ENCODE results near the gene TBX1.
A peak's percentile ranks its signal among the peaks of the same experiment; 100 is the strongest.

Gene TBX1

GRCh38 chr22:19729507-19729906 lies 31.1 kb upstream of the TBX1 start:
- Mint-ChIP-seq H3K27ac (no peak overlapping the region), H3K36me3 (ENCODE audit: low read depth) (no peaks in the 10 kb centered on the region)

GRCh38 chr22:19730198-19730597 lies 30.4 kb upstream of the TBX1 start:
- Mint-ChIP-seq H3K27me3 (peaks cover 4% of the 10 kb centered on the region), H3K27ac (no peak overlapping the region), H3K4me1 (no peaks in the 10 kb centered on the region), H3K36me3 (ENCODE audit: low read depth) (no peaks in the 10 kb centered on the region), H3K4me3 (no peak overlapping the region), H3K9me3 (no peaks in the 10 kb centered on the region)
- ATAC-seq = no peak
- no peak for DNase-seq

More at GRCh38 chr22:19729507-19729906, 31.1 kb upstream of the TBX1 start:
- Mint-ChIP-seq H3K27me3 (peaks cover 11% of the 10 kb centered on the region), H3K4me1 (peaks cover 2% of the 10 kb centered on the region), H3K4me3 (no peak overlapping the region), H3K9me3 (no peaks in the 10 kb centered on the region)
- DNase-seq (no peak), ATAC-seq (no peak)

- DNase-seq (peak; percentile 90), ATAC-seq (peak; percentile 73)
- no peaks in the 10 kb centered on the region for H3K36me3 Mint-ChIP-seq (ENCODE audit: low read depth)
- H3K4me1 Mint-ChIP-seq = no peaks in the 10 kb centered on the region
- H3K4me3 Mint-ChIP-seq = peak overlapping the region; percentile 62
- no peaks in the 10 kb centered on the region for H3K27me3 Mint-ChIP-seq
- no peaks in the 10 kb centered on the region for H3K9me3 Mint-ChIP-seq
- no peak overlapping the region for H3K27ac Mint-ChIP-seq
Observed at GRCh38 chr22:19730655-19731360, 29.8 kb upstream of the TBX1 start.

GRCh38 chr22:19731361-19732135 lies 29.0 kb upstream of the TBX1 start:
- H3K27ac Mint-ChIP-seq = no peak overlapping the region
- no peaks in the 10 kb centered on the region for H3K36me3 Mint-ChIP-seq (ENCODE audit: low read depth)
- no peak overlapping the region for H3K4me3 Mint-ChIP-seq
- H3K27me3 Mint-ChIP-seq = no peaks in the 10 kb centered on the region
- H3K9me3 Mint-ChIP-seq = no peaks in the 10 kb centered on the region
- no peak for ATAC-seq
- no peaks in the 10 kb centered on the region for H3K4me1 Mint-ChIP-seq
- DNase-seq = no peak

- H3K36me3 Mint-ChIP-seq (ENCODE audit: low read depth) = no peaks in the 10 kb centered on the region
- H3K9me3 Mint-ChIP-seq = no peaks in the 10 kb centered on the region
- no peaks in the 10 kb centered on the region for H3K4me1 Mint-ChIP-seq
- no peaks in the 10 kb centered on the region for H3K27me3 Mint-ChIP-seq
- ATAC-seq = no peak
- no peak overlapping the region for H3K4me3 Mint-ChIP-seq
- no peak for DNase-seq
- no peak overlapping the region for H3K27ac Mint-ChIP-seq
Observed at GRCh38 chr22:19732403-19733113, 28.0 kb upstream of the TBX1 start.

- Mint-ChIP-seq H3K36me3 (ENCODE audit: low read depth) (no peaks in the 10 kb centered on the region), H3K27me3 (no peaks in the 10 kb centered on the region), H3K4me3 (no peak overlapping the region), H3K27ac (no peak overlapping the region), H3K4me1 (no peaks in the 10 kb centered on the region), H3K9me3 (no peaks in the 10 kb centered on the region)
- ATAC-seq (no peak), DNase-seq (no peak)
Observed at GRCh38 chr22:19733755-19734154, 26.8 kb upstream of the TBX1 start.

- ATAC-seq (no peak), DNase-seq (no peak)
- Mint-ChIP-seq H3K4me1 (no peaks in the 10 kb centered on the region), H3K27ac (no peak overlapping the region), H3K36me3 (ENCODE audit: low read depth) (no peaks in the 10 kb centered on the region), H3K27me3 (no peaks in the 10 kb centered on the region), H3K9me3 (no peaks in the 10 kb centered on the region), H3K4me3 (no peak overlapping the region)
Observed at GRCh38 chr22:19734163-19734562, 26.4 kb upstream of the TBX1 start.

GRCh38 chr22:19734837-19735382 lies 25.7 kb upstream of the TBX1 start:
- no peaks in the 10 kb centered on the region for H3K36me3 Mint-ChIP-seq (ENCODE audit: low read depth)
- no peaks in the 10 kb centered on the region for H3K4me1 Mint-ChIP-seq
- ATAC-seq (no peak), DNase-seq (no peak)
- H3K9me3 Mint-ChIP-seq = no peaks in the 10 kb centered on the region
- H3K27me3 Mint-ChIP-seq = no peaks in the 10 kb centered on the region
- H3K4me3 Mint-ChIP-seq = no peak overlapping the region
- H3K27ac Mint-ChIP-seq = no peak overlapping the region

- no peaks in the 10 kb centered on the region for H3K4me1 Mint-ChIP-seq
- no peaks in the 10 kb centered on the region for H3K9me3 Mint-ChIP-seq
- no peaks in the 10 kb centered on the region for H3K27me3 Mint-ChIP-seq
- no peak overlapping the region for H3K4me3 Mint-ChIP-seq
- DNase-seq (no peak), ATAC-seq (no peak)
- H3K27ac Mint-ChIP-seq = no peak overlapping the region
- no peaks in the 10 kb centered on the region for H3K36me3 Mint-ChIP-seq (ENCODE audit: low read depth)
Observed at GRCh38 chr22:19735665-19736510, 24.7 kb upstream of the TBX1 start.

GRCh38 chr22:19737846-19738663 lies 22.5 kb upstream of the TBX1 start:
- Mint-ChIP-seq H3K36me3 (ENCODE audit: low read depth) (no peaks in the 10 kb centered on the region), H3K4me1 (no peaks in the 10 kb centered on the region), H3K9me3 (no peaks in the 10 kb centered on the region), H3K27me3 (no peaks in the 10 kb centered on the region), H3K27ac (no peak overlapping the region), H3K4me3 (no peak overlapping the region)
- ATAC-seq (no peak), DNase-seq (no peak)

- no peaks in the 10 kb centered on the region for H3K27me3 Mint-ChIP-seq
- no peaks in the 10 kb centered on the region for H3K4me1 Mint-ChIP-seq
- no peaks in the 10 kb centered on the region for H3K36me3 Mint-ChIP-seq (ENCODE audit: low read depth)
- H3K4me3 Mint-ChIP-seq = no peak overlapping the region
- ATAC-seq = no peak
- no peak for DNase-seq
- H3K27ac Mint-ChIP-seq = no peak overlapping the region
- no peaks in the 10 kb centered on the region for H3K9me3 Mint-ChIP-seq
Observed at GRCh38 chr22:19738664-19739447, 21.7 kb upstream of the TBX1 start.

GRCh38 chr22:19739448-19739895 lies 21.1 kb upstream of the TBX1 start:
- no peaks in the 10 kb centered on the region for H3K4me1 Mint-ChIP-seq
- no peak overlapping the region for H3K4me3 Mint-ChIP-seq
- ATAC-seq (no peak), DNase-seq (no peak)
- H3K9me3 Mint-ChIP-seq = no peaks in the 10 kb centered on the region
- H3K27me3 Mint-ChIP-seq = no peaks in the 10 kb centered on the region
- H3K27ac Mint-ChIP-seq = no peak overlapping the region
- no peaks in the 10 kb centered on the region for H3K36me3 Mint-ChIP-seq (ENCODE audit: low read depth)

Measured in activated naive CD8-positive, alpha-beta T cell treated with anti-CD3 and anti-CD28 coated beads, Interleukin-2, amount 50 U/mL, for 24 hours (primary cell).